GM19240 (cell line): ENCODE results near the gene NDUFA11.
"Not testable (repeated sequence)": the region's sequence is repeated elsewhere in the genome, so short reads cannot be mapped to it uniquely, and the experiment has no call there.

Source experiments
- DNase-seq: peaks from one replicate; pipeline ENCODE4 v3.0.0; 2011; ENCODE audit warnings: low spot score; ENCODE audit not compliant: insufficient read length

NDUFA11 gene

GRCh38 chr19:5857203-5858081, 46.1 kb downstream of the NDUFA11 start:
- no peak for DNase-seq

- not testable (repeated sequence) for DNase-seq
Measured at GRCh38 chr19:5855151-5855550, 48.4 kb downstream of the NDUFA11 start.

GRCh38 chr19:5854121-5854520, 49.5 kb downstream of the NDUFA11 start:
- DNase-seq, result not testable (repeated sequence)

- no peak for DNase-seq
Measured at GRCh38 chr19:5851302-5851701, 52.3 kb downstream of the NDUFA11 start, which contains the start of gene FUT3. FUT3 (minus strand) TSS chr19:5851449.

GRCh38 chr19:5850743-5851293, 52.8 kb downstream of the NDUFA11 start:
- no peak for DNase-seq

- no peak for DNase-seq
Measured at GRCh38 chr19:5850189-5850588, 53.4 kb downstream of the NDUFA11 start.

- DNase-seq, result not testable (repeated sequence)
Measured at GRCh38 chr19:5848621-5849020, 55.0 kb downstream of the NDUFA11 start.

GRCh38 chr19:5847846-5848245, 55.7 kb downstream of the NDUFA11 start:
- not testable (repeated sequence) for DNase-seq
